ENCODE data around the gene GATAD1. TPM values are rescaled to one million over a fixed set of nuclear protein-coding genes. Genes with fewer than 3 reads are reported as not detected.
"Not testable (repeated sequence)": the region's sequence is repeated elsewhere in the genome, so short reads cannot be mapped to it uniquely, and the experiment has no call there.

Gene GATAD1
- total RNA-seq, 1 donor from 2014 or later, result 35.8 TPM

DNA sequence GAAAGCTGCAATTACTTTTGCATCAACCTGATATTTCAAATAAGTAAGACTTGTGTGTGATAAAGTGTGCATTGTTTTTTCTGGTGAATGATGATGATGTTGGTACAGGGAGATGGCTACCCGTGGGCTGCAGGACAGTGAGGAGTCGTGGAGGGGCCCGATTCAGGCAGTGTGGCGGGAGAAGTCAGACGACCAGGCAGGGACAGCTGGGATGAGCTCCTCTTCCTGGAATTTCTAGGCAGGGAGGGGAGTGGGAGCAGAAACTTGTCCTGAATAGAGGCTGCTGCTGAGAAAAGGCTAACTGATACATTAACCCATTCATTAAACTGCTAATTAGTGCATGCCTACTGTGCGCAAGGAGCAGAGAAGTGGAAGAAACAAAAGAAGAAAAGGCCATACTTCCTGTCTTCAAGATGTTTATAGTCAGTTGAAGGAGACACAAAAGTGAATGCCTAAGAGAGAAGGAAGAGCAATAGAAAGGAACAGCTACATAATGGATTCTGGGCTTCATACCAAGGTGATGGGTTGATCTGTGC, 9.3 kb upstream of the GATAD1 start:
- no peak for DNase-seq
- Histone ChIP-seq H3K4me1 (no peaks in the 10 kb centered on the region), H3K36me3 (no peaks in the 10 kb centered on the region), H3K27ac (no peak overlapping the region), H3K4me3 (no peak overlapping the region), H3K9me3 (no peaks in the 10 kb centered on the region), H3K27me3 (no peaks in the 10 kb centered on the region)
- intact Hi-C loops (cut with DNase I), result no loop called here
- TF ChIP-seq, protein P1, sequence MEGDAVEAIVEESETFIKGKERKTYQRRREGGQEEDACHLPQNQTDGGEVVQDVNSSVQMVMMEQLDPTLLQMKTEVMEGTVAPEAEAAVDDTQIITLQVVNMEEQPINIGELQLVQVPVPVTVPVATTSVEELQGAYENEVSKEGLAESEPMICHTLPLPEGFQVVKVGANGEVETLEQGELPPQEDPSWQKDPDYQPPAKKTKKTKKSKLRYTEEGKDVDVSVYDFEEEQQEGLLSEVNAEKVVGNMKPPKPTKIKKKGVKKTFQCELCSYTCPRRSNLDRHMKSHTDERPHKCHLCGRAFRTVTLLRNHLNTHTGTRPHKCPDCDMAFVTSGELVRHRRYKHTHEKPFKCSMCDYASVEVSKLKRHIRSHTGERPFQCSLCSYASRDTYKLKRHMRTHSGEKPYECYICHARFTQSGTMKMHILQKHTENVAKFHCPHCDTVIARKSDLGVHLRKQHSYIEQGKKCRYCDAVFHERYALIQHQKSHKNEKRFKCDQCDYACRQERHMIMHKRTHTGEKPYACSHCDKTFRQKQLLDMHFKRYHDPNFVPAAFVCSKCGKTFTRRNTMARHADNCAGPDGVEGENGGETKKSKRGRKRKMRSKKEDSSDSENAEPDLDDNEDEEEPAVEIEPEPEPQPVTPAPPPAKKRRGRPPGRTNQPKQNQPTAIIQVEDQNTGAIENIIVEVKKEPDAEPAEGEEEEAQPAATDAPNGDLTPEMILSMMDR (IDR thresholded peaks at IDR 0.05), result no peak
- ATAC-seq, result no peak

DNA sequence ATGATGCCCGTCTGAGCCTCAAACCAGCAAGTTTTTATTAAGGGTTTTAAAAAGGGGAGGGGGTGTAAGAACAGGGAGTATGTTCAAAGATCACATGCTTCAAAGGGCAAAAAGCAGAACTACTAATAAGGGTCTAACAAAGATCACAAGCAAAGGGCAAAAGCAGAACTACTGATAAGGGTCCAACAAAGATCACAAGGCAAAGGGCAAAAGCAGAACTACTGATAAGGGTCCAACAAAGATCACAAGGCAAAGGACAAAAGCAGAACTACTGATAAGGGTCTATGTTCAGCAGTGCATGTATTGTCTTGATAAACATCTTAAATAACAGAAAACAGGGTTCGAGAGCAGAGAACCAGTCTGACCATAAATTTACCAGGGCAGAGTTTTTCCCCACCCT, 4.6 kb upstream of the GATAD1 start:
- H3K4me3 ChIP-seq; H3K27me3 ChIP-seq; H3K9me3 ChIP-seq; intact Hi-C loops (cut with DNase I); ATAC-seq; H3K36me3 ChIP-seq; DNase-seq; H3K27ac ChIP-seq; H3K4me1 ChIP-seq: not testable (repeated sequence)

DNA sequence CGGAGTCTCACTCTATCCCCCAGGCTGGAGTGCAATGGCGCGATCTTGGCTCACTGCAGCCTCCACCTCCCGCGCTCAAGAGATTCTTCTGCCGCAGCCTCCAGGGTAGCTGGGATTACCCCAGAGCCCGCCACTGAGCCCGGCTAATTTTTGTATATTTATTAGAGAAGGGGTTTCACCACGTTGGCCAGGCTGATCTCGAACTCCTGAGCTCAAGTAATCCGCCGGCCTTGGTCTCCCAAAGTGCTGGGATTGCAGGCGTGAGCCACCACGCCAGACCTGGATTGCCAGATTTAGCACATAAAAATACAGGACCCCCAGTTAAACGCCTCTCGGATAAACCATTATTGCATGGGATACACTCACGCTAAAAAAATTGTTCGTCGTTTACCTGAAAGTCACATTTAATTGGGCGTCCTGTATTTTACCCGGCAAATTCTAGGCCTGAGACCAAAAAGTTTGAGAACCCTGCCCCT, 375 bp upstream of the GATAD1 start:
- TF ChIP-seq, protein P1 (IDR thresholded peaks at IDR 0.05), result no peak
- peak overlapping the region; percentile 100 for H3K4me3 ChIP-seq
- H3K27ac ChIP-seq, result peak overlapping the region; percentile 99
- peaks cover 17% of the 10 kb centered on the region for H3K4me1 ChIP-seq
- DNase-seq, result no peak
- H3K9me3 ChIP-seq, result no peaks in the 10 kb centered on the region
- peaks cover 31% of the 10 kb centered on the region for H3K36me3 ChIP-seq
- no peaks in the 10 kb centered on the region for H3K27me3 ChIP-seq
- no peak for ATAC-seq
- intact Hi-C loops (cut with DNase I), result no loop called here

DNA sequence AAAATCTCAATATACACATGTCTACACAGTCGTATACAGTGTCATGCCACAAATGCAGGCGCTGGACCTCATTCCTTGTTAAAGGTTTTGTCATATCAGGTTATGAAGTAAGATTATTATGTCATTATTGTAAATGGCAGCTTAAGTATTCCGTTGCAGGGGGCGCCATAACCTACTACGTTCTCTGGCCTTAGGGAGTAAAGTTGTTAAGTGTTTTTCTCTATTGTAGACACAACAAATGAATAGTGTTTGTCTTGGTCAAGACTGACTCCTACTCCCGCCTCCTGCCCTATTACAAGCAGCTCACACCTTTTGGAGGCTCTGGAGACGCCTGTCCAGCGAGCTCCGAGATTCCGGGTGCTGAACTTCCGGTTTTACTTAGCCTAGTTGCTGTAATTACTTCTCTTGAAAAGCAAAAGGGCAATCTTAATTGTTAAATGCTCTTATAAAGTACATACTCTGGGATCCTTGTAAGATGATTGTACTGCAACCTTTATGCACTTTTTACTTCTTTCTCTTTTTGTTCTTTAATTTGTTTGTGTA, 994 bp downstream of the GATAD1 start:
- TF ChIP-seq, protein P1 (IDR thresholded peaks at IDR 0.05), result peak; percentile 49
- H3K27ac ChIP-seq, result peak overlapping the region; percentile 99
- H3K4me3 ChIP-seq, result peak overlapping the region; percentile 100
- DNase-seq, result peak; percentile 67
- H3K4me1 ChIP-seq, result peaks cover 17% of the 10 kb centered on the region
- H3K27me3 ChIP-seq, result no peaks in the 10 kb centered on the region
- intact Hi-C loops (cut with DNase I), result no loop called here
- no peaks in the 10 kb centered on the region for H3K9me3 ChIP-seq
- peak; percentile 72 for ATAC-seq
- H3K36me3 ChIP-seq, result peaks cover 45% of the 10 kb centered on the region

DNA sequence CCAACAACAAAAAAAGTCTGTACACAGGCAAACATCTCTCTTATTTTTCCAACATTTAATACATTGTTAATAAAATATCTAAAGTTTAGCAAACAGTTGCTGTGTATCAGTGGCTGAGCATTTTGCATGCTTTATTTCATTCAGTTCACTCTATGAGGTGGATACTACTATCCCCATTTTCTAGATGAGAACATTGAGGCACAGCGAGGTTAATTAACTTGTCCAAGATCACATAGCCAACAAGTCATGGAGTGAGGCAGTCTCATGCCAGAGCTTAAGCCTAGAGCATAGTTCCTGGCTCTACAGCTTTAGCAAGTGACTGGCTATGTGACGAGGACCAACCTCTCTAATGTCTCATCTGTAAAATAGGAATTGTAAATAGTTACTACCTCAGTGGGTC, 4.4 kb downstream of the GATAD1 start:
- no peaks in the 10 kb centered on the region for H3K27me3 ChIP-seq
- TF ChIP-seq, protein P1 (IDR thresholded peaks at IDR 0.05), result no peak
- H3K36me3 ChIP-seq, result peaks cover 78% of the 10 kb centered on the region
- ATAC-seq (no peak), DNase-seq (no peak)
- H3K4me1 ChIP-seq, result peaks cover 17% of the 10 kb centered on the region
- intact Hi-C loops (cut with DNase I), result no loop called here
- no peaks in the 10 kb centered on the region for H3K9me3 ChIP-seq
- H3K4me3 ChIP-seq, result no peak overlapping the region
- no peak overlapping the region for H3K27ac ChIP-seq

DNA sequence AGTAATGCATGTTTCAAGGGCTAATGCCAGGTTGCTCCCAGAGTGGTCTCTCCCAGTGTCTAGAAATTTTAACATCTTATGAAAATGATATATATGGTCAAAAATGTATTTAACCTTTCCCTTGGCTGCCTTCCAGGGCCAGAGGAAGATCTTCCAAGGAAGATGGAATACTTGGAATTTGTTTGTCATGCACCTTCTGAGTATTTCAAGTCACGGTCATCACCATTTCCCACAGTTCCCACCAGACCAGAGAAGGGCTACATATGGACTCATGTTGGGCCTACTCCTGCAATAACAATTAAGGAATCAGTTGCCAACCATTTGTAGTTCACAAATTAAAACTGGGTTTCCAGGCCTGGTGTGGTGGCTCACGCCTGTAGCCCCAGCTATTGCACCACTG, 9.0 kb downstream of the GATAD1 start:
- ATAC-seq (no peak), DNase-seq (no peak)
- Histone ChIP-seq H3K4me3 (no peak overlapping the region), H3K36me3 (peaks cover 73% of the 10 kb centered on the region), H3K4me1 (no peaks in the 10 kb centered on the region), H3K27ac (no peak overlapping the region), H3K27me3 (no peaks in the 10 kb centered on the region), H3K9me3 (no peaks in the 10 kb centered on the region)
- TF ChIP-seq, protein P1 (IDR thresholded peaks at IDR 0.05), result no peak
- intact Hi-C loops (cut with DNase I), result no loop called here
